Adrenal gland (tissue), 12 donors: ENCODE data around the gene CAPN15. TPM values are rescaled to one million over a fixed set of nuclear protein-coding genes. Genes with fewer than 3 reads are reported as not detected.

Experiments
- DNase-seq, 7 donors: peaks; one replicate each; pipeline ENCODE4 v3.0.0-alpha.2; 2019 to 2020
- H3K27ac ChIP-seq, 5 donors: fragments of 200-600 bp; sonication (generic) in 4 of 5; 1 replicate in 3 of 5; 2 replicates in 2 of 5; pipeline versions ENCODE4 v1.5.1 to v1.8.0; 2016 to 2020; ENCODE audit warnings: mild to moderate bottlenecking in 1 of 5
- H3K27me3 ChIP-seq: fragments of 200-600 bp; 2 replicates; pipeline ENCODE4 v1.8.0; 2021
- H3K36me3 ChIP-seq, 2 donors: fragments of 200-600 bp; replicated peaks in 1 of 2; 1 replicate in 1 of 2; 2 replicates in 1 of 2; pipeline versions ENCODE4 v1.5.1 to v1.8.0; 2018 to 2022
- H3K4me1 ChIP-seq, 2 donors: fragments of 200-600 bp; replicated peaks in 1 of 2; 1 replicate in 1 of 2; 2 replicates in 1 of 2; pipeline versions ENCODE4 v1.5.1 to v1.8.0; 2018 to 2021
- H3K4me3 ChIP-seq, 4 donors: fragments of 200-600 bp; sonication (generic) in 3 of 4; one replicate each; pipeline ENCODE4 v1.5.1; 2016 to 2018
- H3K9me3 ChIP-seq, 3 donors: fragments of 200-600 bp; sonication (generic) in 1 of 3; replicated peaks in 1 of 3; 1 replicate in 2 of 3; 2 replicates in 1 of 3; pipeline versions ENCODE4 v1.5.1 to v1.8.0; 2016 to 2021
- POLR2A ChIP-seq, 2 donors: fragments of 450-650 bp; IDR thresholded peaks; one replicate each; pipeline ENCODE4 v1.6.1; 2017; ENCODE audit warnings: antibody characterized with exemption in 2 of 2, mild to moderate bottlenecking in 2 of 2, moderate library complexity in 1 of 2
- WGBS, 4 donors: extraction: QIAGEN DNeasy Blood & Tissue Kit in 2 of 4; methylation state at CpG; one replicate each; pipeline versions ENCODE4 v1.1.5 to v1.1.7; 2013 to 2017; 5-methylcytosine and 5-hydroxymethylcytosine counted together
- intact Hi-C, 2 donors: fragments of 100-400 bp; cut with DNase I; formaldehyde crosslinking; loops; one replicate each; pipeline versions ENCODE4 v1.14.1 to v1.15.0; 2022 to 2023
- polyA plus RNA-seq, 3 donors: library from polyadenylated mRNA; stranded (reverse); fragments of 200-250 nt in 2 of 3; fragments of 350-450 nt in 1 of 3; fragmentation: Illumina TruSeq in 1 of 3; extraction: RNeasy Lipid Tissue Mini Kit (QIAGEN cat#74804) in 1 of 3; gene quantifications; one replicate each; pipeline ENCODE4 v1.2.3, GENCODE V29; 2013 to 2014
- total RNA-seq, 9 donors: library from RNA; depleted of rRNA in 4 of 9; stranded (reverse); fragments of >200 nt in 4 of 9; fragments of 120-200 nt in 1 of 9; fragmentation: NEBNext Ultra II Directional in 1 of 9; extraction: Animal tissue kit (Norgen Biotek cat#: 25700) in 1 of 9; gene quantifications; one replicate each; pipeline versions ENCODE4 v1.1.0 to v1.2.4, GENCODE V29; 2013 to 2023
- TF ChIP-seq, protein P1 (sequence below), 6 experiments: fragments of 450-650 bp in 4 of 6; fragments of 200-600 bp in 2 of 6; sonication (generic) in 1 of 6; IDR thresholded peaks; 1 replicate in 5 of 6; 2 replicates in 1 of 6; pipeline versions ENCODE4 v1.5.1 to v1.8.0; 2016 to 2021; ENCODE audit warnings: antibody characterized with exemption in 6 of 6, mild to moderate bottlenecking in 2 of 6, moderate library complexity in 1 of 6
- donor health status: healthy with polysubstance abuse.
- donor health status: Bipolar disorder and iron deficiency.
- donor health status: DM: yes; HTN: yes; CAD: no.
- donor health status: DM: no; HTN: no; CAD: no.
- donor health status: DM: no; HTN: no; CAD: no.
- donor health status: DM: yes; HTN: yes; CAD: no.

The CAPN15 gene
- total and polyA plus RNA-seq, 12 donors: 2.3 to 91.8 (median 43.0) TPM

DNA sequence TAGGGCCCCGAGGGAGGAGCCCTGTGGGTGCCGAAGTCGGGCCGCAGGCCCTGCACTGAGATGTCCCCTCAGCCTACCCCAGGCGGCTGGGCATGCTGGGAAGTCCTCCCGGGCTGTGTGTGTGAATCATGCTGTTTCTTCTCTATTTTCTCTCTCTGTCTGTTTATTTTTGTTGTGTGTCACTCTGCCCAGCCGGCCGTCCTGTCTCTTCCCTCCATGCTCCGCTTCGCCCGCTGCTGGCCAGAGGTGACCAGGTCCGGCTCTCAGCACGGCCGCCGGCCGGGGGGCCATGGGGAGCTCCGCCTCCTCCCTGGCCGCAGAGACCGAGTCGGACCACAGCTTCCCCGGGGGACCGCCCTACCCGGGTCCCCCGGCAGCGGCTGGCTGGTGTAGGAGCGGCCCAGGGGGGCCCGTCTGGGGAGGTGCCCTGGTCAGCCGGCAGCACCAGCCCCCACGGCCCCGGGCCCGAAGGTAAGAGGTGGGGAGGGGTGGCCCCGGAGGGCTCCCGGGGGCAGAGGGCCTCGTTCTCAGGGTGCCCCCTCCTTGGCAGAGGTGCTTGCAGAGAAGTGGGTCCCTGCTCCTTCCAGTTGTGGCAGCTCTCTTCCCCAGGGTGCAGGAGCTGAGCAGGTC lies 12.5 kb downstream of the CAPN15 start:
- H3K36me3 ChIP-seq: no peaks in the 10 kb centered on the region
- TF ChIP-seq, protein P1, sequence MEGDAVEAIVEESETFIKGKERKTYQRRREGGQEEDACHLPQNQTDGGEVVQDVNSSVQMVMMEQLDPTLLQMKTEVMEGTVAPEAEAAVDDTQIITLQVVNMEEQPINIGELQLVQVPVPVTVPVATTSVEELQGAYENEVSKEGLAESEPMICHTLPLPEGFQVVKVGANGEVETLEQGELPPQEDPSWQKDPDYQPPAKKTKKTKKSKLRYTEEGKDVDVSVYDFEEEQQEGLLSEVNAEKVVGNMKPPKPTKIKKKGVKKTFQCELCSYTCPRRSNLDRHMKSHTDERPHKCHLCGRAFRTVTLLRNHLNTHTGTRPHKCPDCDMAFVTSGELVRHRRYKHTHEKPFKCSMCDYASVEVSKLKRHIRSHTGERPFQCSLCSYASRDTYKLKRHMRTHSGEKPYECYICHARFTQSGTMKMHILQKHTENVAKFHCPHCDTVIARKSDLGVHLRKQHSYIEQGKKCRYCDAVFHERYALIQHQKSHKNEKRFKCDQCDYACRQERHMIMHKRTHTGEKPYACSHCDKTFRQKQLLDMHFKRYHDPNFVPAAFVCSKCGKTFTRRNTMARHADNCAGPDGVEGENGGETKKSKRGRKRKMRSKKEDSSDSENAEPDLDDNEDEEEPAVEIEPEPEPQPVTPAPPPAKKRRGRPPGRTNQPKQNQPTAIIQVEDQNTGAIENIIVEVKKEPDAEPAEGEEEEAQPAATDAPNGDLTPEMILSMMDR (IDR thresholded peaks at IDR 0.05): no peak
- TF ChIP-seq POLR2A (IDR thresholded peaks at IDR 0.05): no peak

DNA sequence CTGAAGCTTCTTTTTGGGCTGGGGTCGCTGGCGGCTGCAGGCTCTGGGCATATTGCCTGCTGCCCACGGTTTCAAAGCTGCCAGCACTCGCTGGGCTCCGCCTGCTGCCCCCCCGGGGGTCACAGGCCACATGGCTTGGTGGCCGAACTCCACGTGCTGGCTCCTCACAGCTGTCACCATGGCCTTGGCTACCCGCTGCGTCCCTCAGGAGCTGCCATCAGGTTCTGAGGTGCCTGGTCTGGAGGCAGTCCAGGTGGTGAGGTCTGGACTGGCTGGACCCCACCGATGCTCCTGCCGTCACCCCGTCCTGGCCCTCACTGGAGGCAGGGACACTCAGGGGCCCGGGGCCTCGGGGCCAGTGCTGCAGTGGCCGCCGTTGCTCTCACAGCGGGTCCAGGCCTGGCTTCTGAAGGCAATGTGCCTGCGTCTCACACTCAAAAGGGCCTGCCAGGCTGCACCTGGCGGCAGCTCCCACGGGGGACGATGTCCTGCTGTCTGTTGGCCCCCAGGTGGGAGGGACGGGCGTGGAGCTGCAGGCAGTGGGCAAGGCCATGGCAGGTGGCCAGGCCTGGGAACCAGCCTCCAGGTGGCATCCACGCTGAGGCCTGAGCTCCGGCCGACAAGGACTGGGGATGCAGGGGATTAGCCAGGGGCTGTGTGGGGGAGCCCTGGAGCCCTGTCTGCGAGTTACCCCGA lies 13.3 kb downstream of the CAPN15 start:
- TF ChIP-seq, protein P1 (IDR thresholded peaks at IDR 0.05): no peak
- TF ChIP-seq POLR2A (IDR thresholded peaks at IDR 0.05): no peak
- Histone ChIP-seq H3K4me3 (no peak overlapping the region), H3K27me3 (no peaks in the 10 kb centered on the region), H3K4me1 (peaks cover 0 to 2% of the 10 kb centered on the region in 2 donors), H3K36me3 (no peaks in the 10 kb centered on the region), H3K9me3 (no peaks in the 10 kb centered on the region), H3K27ac (no peak overlapping the region)
- intact Hi-C loops: loop anchor here in 1 of 2 donors (5.0 kb wide), 1 partner anchor 42 kb away; no protein-coding TSS in a partner anchor
- DNase-seq: peak in 2 of 7 donors; percentile 42 to 52
- 59 to 84% (median 65%) methylated on average over 7 to 29 of the region's 29 CpGs for WGBS, 4 donors

More for the DNA sequence above, 12.5 kb downstream of the CAPN15 start:
- WGBS, 4 donors: 82 to 89% (median 86%) methylated on average over 21 to 34 of the region's 34 CpGs
- Histone ChIP-seq H3K27me3 (no peaks in the 10 kb centered on the region), H3K27ac (no peak overlapping the region), H3K4me3 (no peak overlapping the region), H3K9me3 (no peaks in the 10 kb centered on the region), H3K4me1 (peaks cover 0 to 8% of the 10 kb centered on the region in 2 donors)
- intact Hi-C loops: loop anchor here in 1 of 2 donors (5.0 kb wide), 1 partner anchor 42 kb away; no protein-coding TSS in a partner anchor
- DNase-seq: no peak

DNA sequence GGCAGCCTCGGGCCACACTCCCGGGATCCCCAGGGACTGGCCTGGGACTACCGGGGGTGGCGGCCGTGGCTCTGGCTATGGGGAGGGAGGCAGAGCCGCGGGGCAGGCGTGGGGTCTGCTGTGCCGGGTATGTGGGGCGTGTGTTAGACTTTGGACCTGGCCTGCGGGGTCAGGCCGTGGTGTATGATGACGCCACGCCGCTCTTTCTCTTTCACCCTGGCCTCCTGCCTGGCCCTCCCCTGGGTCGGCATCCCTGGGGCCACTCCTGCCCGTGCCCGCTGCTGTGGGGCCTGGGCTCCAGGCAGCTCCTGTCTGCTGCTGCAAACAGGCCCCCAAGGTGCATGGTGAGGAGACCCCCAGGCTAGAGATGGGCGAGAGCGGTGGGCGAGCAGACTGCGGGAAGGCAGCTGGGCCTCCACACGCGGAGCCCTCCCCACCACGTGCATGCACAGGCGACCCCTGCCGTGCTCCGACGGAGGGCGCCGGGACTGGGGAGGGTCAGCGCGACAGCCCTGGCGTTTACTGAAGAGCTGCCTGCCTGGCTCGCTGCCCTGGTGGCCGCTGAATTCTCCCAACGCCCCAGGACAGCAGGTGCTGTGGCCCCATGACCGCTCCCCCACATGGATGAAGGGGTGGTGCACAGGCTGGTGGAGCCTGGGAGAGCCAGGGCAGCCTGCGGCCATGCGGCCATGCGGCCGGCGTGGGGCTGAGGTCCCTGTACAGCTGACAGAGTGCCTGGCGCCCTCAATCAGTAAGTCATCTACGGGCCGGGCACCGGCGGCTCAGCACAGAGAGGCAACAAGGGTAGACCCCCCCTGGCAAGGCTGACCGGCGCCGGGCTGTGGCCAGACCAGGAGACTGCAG lies 16.0 kb downstream of the CAPN15 start:
- Histone ChIP-seq H3K27me3 (no peaks in the 10 kb centered on the region), H3K27ac (no peak overlapping the region), H3K36me3 (peaks cover 0 to 2% of the 10 kb centered on the region in 2 donors), H3K4me1 (peaks cover 0 to 4% of the 10 kb centered on the region in 2 donors), H3K9me3 (no peaks in the 10 kb centered on the region), H3K4me3 (no peak overlapping the region)
- no peak for DNase-seq
- WGBS, 4 donors: 90 to 95% (median 92%) methylated on average over 25 to 51 of the region's 51 CpGs
- intact Hi-C loops: loop anchor here in 1 of 2 donors (5.0 kb wide), 1 partner anchor 39 kb away; no protein-coding TSS in a partner anchor
- no peak for TF ChIP-seq POLR2A (IDR thresholded peaks at IDR 0.05)
- TF ChIP-seq, protein P1 (IDR thresholded peaks at IDR 0.05): no peak

DNA sequence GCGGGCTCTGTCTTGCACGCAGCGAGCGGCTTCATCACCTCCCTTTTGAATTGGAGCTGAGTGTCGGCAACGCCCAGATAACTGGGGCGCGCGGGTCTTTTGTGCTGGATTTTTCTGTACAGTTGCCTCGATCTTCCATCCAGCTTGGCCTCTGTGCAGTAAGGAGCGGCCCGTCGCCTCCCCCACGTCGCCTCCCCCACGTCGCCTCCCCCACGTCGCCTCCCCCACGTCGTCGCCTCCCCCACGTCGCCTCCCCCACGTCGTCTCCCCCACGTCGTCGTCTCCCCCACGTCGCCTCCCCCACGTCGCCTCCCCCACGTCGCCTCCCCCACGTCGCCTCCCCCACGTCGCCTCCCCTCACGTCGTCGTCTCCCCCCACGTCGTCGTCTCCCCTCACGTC lies 17.0 kb downstream of the CAPN15 start:
- peaks cover 0 to 9% of the 10 kb centered on the region in 2 donors for H3K36me3 ChIP-seq
- 87 to 93% (median 91%) methylated on average over 23 to 46 of the region's 46 CpGs for WGBS, 4 donors
- H3K9me3 ChIP-seq: no peaks in the 10 kb centered on the region
- no peaks in the 10 kb centered on the region for H3K27me3 ChIP-seq
- H3K4me3 ChIP-seq: no peak overlapping the region
- no peak for DNase-seq
- TF ChIP-seq POLR2A (IDR thresholded peaks at IDR 0.05): no peak
- TF ChIP-seq, protein P1 (IDR thresholded peaks at IDR 0.05): no peak
- intact Hi-C loops: loop anchor here in 1 of 2 donors (5.0 kb wide), 1 partner anchor 38 kb away; no protein-coding TSS in a partner anchor
- peaks cover 0 to 4% of the 10 kb centered on the region in 2 donors for H3K4me1 ChIP-seq
- H3K27ac ChIP-seq: no peak overlapping the region
